Upper lobe of left lung (tissue), 6 donors: ENCODE data around the gene RHBDL1. TPM values are rescaled to one million over a fixed set of nuclear protein-coding genes. Genes with fewer than 3 reads are reported as not detected.
A peak's percentile ranks its signal among the peaks of the same experiment; 100 is the strongest.

Experiments
- ATAC-seq, 2 donors: fragments of 200-7000 bp; cut with Tn5 transposase; one replicate each; pipeline ENCODE4 v1.9.1; 2022; ENCODE audit warnings: mild to moderate bottlenecking in 2 of 2, moderate library complexity in 2 of 2; ENCODE audit not compliant: low FRiP score in 2 of 2
- DNase-seq, 2 donors: peaks; one replicate each; pipeline ENCODE4 v3.0.0-alpha.2; 2019 to 2020
- H3K27ac ChIP-seq, 4 donors: fragments of 200-600 bp; sonication (generic); one replicate each; pipeline ENCODE4 v1.5.1; 2016 to 2019
- H3K27me3 ChIP-seq, 4 donors: fragments of 200-600 bp; sonication (generic); one replicate each; pipeline ENCODE4 v1.5.1; 2017 to 2019
- H3K36me3 ChIP-seq, 4 donors: fragments of 200-600 bp; sonication (generic); one replicate each; pipeline ENCODE4 v1.5.1; 2016 to 2019
- H3K4me1 ChIP-seq, 4 donors: fragments of 200-600 bp; sonication (generic); one replicate each; pipeline ENCODE4 v1.5.1; 2018 to 2019
- H3K4me3 ChIP-seq, 4 donors: fragments of 200-600 bp; sonication (generic); one replicate each; pipeline ENCODE4 v1.5.1; 2017 to 2019; ENCODE audit warnings: mild to moderate bottlenecking in 2 of 4, moderate library complexity in 1 of 4
- H3K9me3 ChIP-seq, 4 donors: fragments of 200-600 bp; sonication (generic); one replicate each; pipeline ENCODE4 v1.5.1; 2018 to 2019
- EP300 ChIP-seq, 4 donors: sonication (generic); formaldehyde crosslinking; IDR thresholded peaks; one replicate each; pipeline ENCODE4 v1.5.1; 2017; ENCODE audit warnings: antibody characterized with exemption in 4 of 4, control low read depth in 2 of 4
- POLR2A ChIP-seq, 4 donors: fragments of 450-650 bp; IDR thresholded peaks; one replicate each; pipeline ENCODE4 v1.5.1; 2016 to 2017; ENCODE audit warnings: antibody characterized with exemption in 4 of 4, mild to moderate bottlenecking in 2 of 4
- POLR2AphosphoS5 ChIP-seq, 2 donors: sonication (generic); formaldehyde crosslinking; IDR thresholded peaks; one replicate each; pipeline ENCODE4 v1.5.1; 2017; ENCODE audit warnings: antibody characterized with exemption in 2 of 2
- WGBS, 2 donors: methylation state at CpG; one replicate each; pipeline ENCODE4 v1.1.5; 2017 to 2018; 5-methylcytosine and 5-hydroxymethylcytosine counted together
- total RNA-seq, 6 donors: library from RNA; depleted of rRNA in 4 of 6; stranded (reverse); fragments of >200 nt in 4 of 6; gene quantifications; one replicate each; pipeline versions ENCODE4 v1.1.0 to v1.2.1, GENCODE V29; 2016 to 2021
- TF ChIP-seq, protein P1 (sequence below), 6 experiments: fragments of 450-650 bp in 4 of 6; fragments of 200-600 bp in 2 of 6; sonication (generic) in 2 of 6; IDR thresholded peaks; one replicate each; pipeline ENCODE4 v1.5.1; 2016 to 2019; ENCODE audit warnings: antibody characterized with exemption in 6 of 6
- donor health status: DM: no; HTN: no; CAD: no; lungs with moderate emphysema.
- donor health status: DM: no; HTN: yes; CAD: no; lungs with severe emphysema.

Gene RHBDL1
- total RNA-seq, 6 donors from 2014 or later, result 0.59 to 2.1 (median 0.76) TPM; not detected in 1

DNA sequence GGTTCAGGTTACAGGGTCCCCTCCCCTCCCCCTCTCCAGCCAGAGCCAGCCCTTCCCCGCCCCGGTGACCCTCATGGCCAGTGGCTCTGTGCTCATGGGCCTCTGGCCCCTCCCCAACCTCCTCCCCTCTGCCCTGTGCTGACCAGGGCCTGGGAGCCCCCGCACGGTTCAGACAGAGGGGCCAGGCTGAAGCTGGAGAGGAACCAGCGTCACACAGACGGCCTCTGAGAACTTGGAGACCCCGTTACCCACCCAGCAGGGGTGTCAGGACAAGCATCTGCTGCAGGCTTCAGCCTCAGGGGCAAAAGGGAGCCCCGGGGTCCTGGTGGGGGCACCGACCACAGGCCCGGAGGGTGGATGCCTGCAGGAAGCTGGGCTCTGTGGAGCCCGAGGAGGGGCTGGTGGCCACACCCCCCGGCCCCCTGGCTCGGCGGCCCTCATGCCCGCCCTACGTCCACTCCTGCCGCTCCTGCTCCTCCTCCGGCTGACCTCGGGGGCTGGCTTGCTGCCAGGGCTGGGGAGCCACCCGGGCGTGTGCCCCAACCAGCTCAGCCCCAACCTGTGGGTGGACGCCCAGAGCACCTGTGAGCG, 44.6 kb upstream of the RHBDL1 start, which contains the start of gene WFIKKN1:
Gene WFIKKN1, plus strand, starts transcription at position 171 of the 591 bp plus-strand sequence. Its CDS starts 269 bp downstream, at position 440.
- Histone ChIP-seq H3K4me1 (peaks cover 23 to 66% (median 55%) of the 10 kb centered on the region in 4 donors), H3K4me3 (peak within 1 kb of the TSS in 1 of 4 donors; percentile 12)
- peak in 1 of 2 donors; percentile 3 for ATAC-seq

GRCh38 chr16:631808-632358, 43.6 kb upstream of the RHBDL1 start:
- Histone ChIP-seq H3K27me3 (no peaks in the 10 kb centered on the region), H3K4me3 (no peak overlapping the region), H3K9me3 (no peaks in the 10 kb centered on the region), H3K36me3 (peaks cover 5 to 39% (median 33%) of the 10 kb centered on the region in 4 donors), H3K27ac (no peak overlapping the region), H3K4me1 (peaks cover 23 to 64% (median 54%) of the 10 kb centered on the region in 4 donors)
- TF ChIP-seq, protein P1, sequence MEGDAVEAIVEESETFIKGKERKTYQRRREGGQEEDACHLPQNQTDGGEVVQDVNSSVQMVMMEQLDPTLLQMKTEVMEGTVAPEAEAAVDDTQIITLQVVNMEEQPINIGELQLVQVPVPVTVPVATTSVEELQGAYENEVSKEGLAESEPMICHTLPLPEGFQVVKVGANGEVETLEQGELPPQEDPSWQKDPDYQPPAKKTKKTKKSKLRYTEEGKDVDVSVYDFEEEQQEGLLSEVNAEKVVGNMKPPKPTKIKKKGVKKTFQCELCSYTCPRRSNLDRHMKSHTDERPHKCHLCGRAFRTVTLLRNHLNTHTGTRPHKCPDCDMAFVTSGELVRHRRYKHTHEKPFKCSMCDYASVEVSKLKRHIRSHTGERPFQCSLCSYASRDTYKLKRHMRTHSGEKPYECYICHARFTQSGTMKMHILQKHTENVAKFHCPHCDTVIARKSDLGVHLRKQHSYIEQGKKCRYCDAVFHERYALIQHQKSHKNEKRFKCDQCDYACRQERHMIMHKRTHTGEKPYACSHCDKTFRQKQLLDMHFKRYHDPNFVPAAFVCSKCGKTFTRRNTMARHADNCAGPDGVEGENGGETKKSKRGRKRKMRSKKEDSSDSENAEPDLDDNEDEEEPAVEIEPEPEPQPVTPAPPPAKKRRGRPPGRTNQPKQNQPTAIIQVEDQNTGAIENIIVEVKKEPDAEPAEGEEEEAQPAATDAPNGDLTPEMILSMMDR (IDR thresholded peaks at IDR 0.05), result no peak
- no peak for TF ChIP-seq POLR2AphosphoS5 (IDR thresholded peaks at IDR 0.05)
- TF ChIP-seq EP300 (IDR thresholded peaks at IDR 0.05), result no peak
- TF ChIP-seq POLR2A (IDR thresholded peaks at IDR 0.05), result no peak
- 66 to 76% methylated on average over 7 to 9 of the region's 9 CpGs for WGBS, 2 donors
- DNase-seq (no peak), ATAC-seq (no peak)

More for the DNA sequence above, 44.6 kb upstream of the RHBDL1 start, which contains the start of gene WFIKKN1:
- TF ChIP-seq POLR2A (IDR thresholded peaks at IDR 0.05) (peak in 1 of 4 donors; percentile 27), EP300 (IDR thresholded peaks at IDR 0.05) (no peak)
- Histone ChIP-seq H3K36me3 (peaks cover 6 to 49% (median 42%) of the 10 kb centered on the region in 4 donors), H3K27ac (peak within 1 kb of the TSS; percentile 60 to 80 (median 64)), H3K27me3 (no peaks in the 10 kb centered on the region), H3K9me3 (no peaks in the 10 kb centered on the region)
- DNase-seq, result peak; percentile 65 to 90
- 5 to 12% methylated on average over 4 to 11 of the region's 23 CpGs for WGBS, 2 donors

DNA sequence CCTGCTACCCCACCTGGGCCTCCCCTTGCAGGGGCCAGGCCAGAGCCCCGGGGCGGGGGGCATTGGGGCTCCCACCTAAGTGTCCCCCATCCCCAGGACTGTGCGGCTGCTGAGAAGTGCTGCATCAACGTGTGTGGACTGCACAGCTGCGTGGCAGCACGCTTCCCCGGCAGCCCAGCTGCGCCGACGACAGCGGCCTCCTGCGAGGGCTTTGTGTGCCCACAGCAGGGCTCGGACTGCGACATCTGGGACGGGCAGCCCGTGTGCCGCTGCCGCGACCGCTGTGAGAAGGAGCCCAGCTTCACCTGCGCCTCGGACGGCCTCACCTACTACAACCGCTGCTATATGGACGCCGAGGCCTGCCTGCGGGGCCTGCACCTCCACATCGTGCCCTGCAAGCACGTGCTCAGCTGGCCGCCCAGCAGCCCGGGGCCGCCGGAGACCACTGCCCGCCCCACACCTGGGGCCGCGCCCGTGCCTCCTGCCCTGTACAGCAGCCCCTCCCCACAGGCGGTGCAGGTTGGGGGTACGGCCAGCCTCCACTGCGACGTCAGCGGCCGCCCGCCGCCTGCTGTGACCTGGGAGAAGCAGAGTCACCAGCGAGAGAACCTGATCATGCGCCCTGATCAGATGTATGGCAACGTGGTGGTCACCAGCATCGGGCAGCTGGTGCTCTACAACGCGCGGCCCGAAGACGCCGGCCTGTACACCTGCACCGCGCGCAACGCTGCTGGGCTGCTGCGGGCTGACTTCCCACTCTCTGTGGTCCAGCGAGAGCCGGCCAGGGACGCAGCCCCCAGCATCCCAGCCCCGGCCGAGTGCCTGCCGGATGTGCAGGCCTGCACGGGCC, 42.8 kb upstream of the RHBDL1 start:
- Histone ChIP-seq H3K4me1 (peaks cover 28 to 63% (median 54%) of the 10 kb centered on the region in 4 donors), H3K27ac (no peak overlapping the region), H3K9me3 (no peaks in the 10 kb centered on the region), H3K4me3 (no peak overlapping the region), H3K27me3 (no peaks in the 10 kb centered on the region), H3K36me3 (peaks cover 0 to 31% (median 26%) of the 10 kb centered on the region in 4 donors)
- ATAC-seq (no peak), DNase-seq (peak in 1 of 2 donors; percentile 87)
- 95 to 98% methylated on average over 11 to 58 of the region's 67 CpGs for WGBS, 2 donors
- TF ChIP-seq POLR2A (IDR thresholded peaks at IDR 0.05), result no peak
- TF ChIP-seq, protein P1 (IDR thresholded peaks at IDR 0.05), result no peak
- no peak for TF ChIP-seq POLR2AphosphoS5 (IDR thresholded peaks at IDR 0.05)
- TF ChIP-seq EP300 (IDR thresholded peaks at IDR 0.05), result no peak

DNA sequence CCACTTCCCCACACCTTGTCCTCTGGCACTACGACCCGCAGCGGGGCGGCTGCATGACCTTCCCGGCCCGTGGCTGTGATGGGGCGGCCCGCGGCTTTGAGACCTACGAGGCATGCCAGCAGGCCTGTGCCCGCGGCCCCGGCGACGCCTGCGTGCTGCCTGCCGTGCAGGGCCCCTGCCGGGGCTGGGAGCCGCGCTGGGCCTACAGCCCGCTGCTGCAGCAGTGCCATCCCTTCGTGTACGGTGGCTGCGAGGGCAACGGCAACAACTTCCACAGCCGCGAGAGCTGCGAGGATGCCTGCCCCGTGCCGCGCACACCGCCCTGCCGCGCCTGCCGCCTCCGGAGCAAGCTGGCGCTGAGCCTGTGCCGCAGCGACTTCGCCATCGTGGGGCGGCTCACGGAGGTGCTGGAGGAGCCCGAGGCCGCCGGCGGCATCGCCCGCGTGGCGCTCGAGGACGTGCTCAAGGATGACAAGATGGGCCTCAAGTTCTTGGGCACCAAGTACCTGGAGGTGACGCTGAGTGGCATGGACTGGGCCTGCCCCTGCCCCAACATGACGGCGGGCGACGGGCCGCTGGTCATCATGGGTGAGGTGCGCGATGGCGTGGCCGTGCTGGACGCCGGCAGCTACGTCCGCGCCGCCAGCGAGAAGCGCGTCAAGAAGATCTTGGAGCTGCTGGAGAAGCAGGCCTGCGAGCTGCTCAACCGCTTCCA, 42.0 kb upstream of the RHBDL1 start:
- ATAC-seq (no peak), DNase-seq (peak in 1 of 2 donors; percentile 88)
- no peak for TF ChIP-seq EP300 (IDR thresholded peaks at IDR 0.05)
- no peak for TF ChIP-seq POLR2A (IDR thresholded peaks at IDR 0.05)
- TF ChIP-seq, protein P1 (IDR thresholded peaks at IDR 0.05), result no peak
- TF ChIP-seq POLR2AphosphoS5 (IDR thresholded peaks at IDR 0.05), result no peak
- H3K36me3 ChIP-seq, result peaks cover 0 to 23% (median 19%) of the 10 kb centered on the region in 4 donors
- H3K9me3 ChIP-seq, result no peaks in the 10 kb centered on the region
- no peaks in the 10 kb centered on the region for H3K27me3 ChIP-seq
- 94 to 97% methylated on average over 23 to 68 of the region's 74 CpGs for WGBS, 2 donors
- H3K4me1 ChIP-seq, result peaks cover 29 to 62% (median 51%) of the 10 kb centered on the region in 4 donors
- no peak overlapping the region for H3K27ac ChIP-seq
- no peak overlapping the region for H3K4me3 ChIP-seq
